Spleen (tissue), 7 donors: ENCODE results near the gene BAHD1.

Experiments
- CTCF ChIP-seq, 11 experiments: fragments of 200-600 bp in 7 of 11; fragments of 450-650 bp in 4 of 11; sonication (generic) in 4 of 11; IDR thresholded peaks in 8 of 11; conservative IDR thresholded peaks in 3 of 11; 1 replicate in 7 of 11; 2 replicates in 4 of 11; pipeline versions ENCODE4 v1.4.0 to v1.8.0; 2016 to 2021; ENCODE audit warnings: antibody characterized with exemption in 11 of 11, inconsistent platforms in 4 of 11, mild to moderate bottlenecking in 1 of 11
- POLR2AphosphoS5 ChIP-seq, 3 donors: sonication (generic); formaldehyde crosslinking; IDR thresholded peaks; one replicate each; pipeline ENCODE4 v1.5.1; 2017; ENCODE audit warnings: antibody characterized with exemption in 3 of 3
- donor health status: DM: no; HTN: no; CAD: no; lungs with moderate emphysema.
- donor health status: DM: no; HTN: no; CAD: no.
- donor health status: DM: no; HTN: no; CAD: no.

GRCh38 chr15:40513609-40514008 is 72.9 kb downstream of the BAHD1 start:
- TF ChIP-seq CTCF (IDR thresholded peaks at IDR 0.05 in 8 of 11, conservative IDR thresholded peaks at IDR 0.05 in 3 of 11) (no peak), POLR2AphosphoS5 (IDR thresholded peaks at IDR 0.05) (no peak)
